Measurements from ENCODE around the gene TGFBR3.

Gene TGFBR3

GRCh38 chr1:91799159-91799558 lies 86.8 kb downstream of the TGFBR3 start:
- no peak for DNase-seq (ENCODE audit: low read depth)

- no peak for DNase-seq (ENCODE audit: low read depth)
These were observed 87.2 kb downstream of the TGFBR3 start for GRCh38 chr1:91798740-91799139.

- no peak for DNase-seq (ENCODE audit: low read depth)
These were observed 87.7 kb downstream of the TGFBR3 start for GRCh38 chr1:91798241-91798648.

- DNase-seq (ENCODE audit: low read depth): no peak
These were observed 88.8 kb downstream of the TGFBR3 start for GRCh38 chr1:91797164-91797563.

GRCh38 chr1:91796390-91796654 lies 89.6 kb downstream of the TGFBR3 start:
- no peak for DNase-seq (ENCODE audit: low read depth)

GRCh38 chr1:91795591-91796389 lies 90.2 kb downstream of the TGFBR3 start:
- no peak for DNase-seq (ENCODE audit: low read depth)

GRCh38 chr1:91793877-91794276 lies 92.1 kb downstream of the TGFBR3 start:
- DNase-seq (ENCODE audit: low read depth): no peak

GRCh38 chr1:91793189-91793588 lies 92.8 kb downstream of the TGFBR3 start:
- no peak for DNase-seq (ENCODE audit: low read depth)

GRCh38 chr1:91792489-91793071 lies 93.4 kb downstream of the TGFBR3 start:
- DNase-seq (ENCODE audit: low read depth): no peak

GRCh38 chr1:91791691-91792488 lies 94.1 kb downstream of the TGFBR3 start:
- DNase-seq (ENCODE audit: low read depth): no peak

- DNase-seq (ENCODE audit: low read depth): no peak
These were observed 94.8 kb downstream of the TGFBR3 start for GRCh38 chr1:91791103-91791502.

- no peak for DNase-seq (ENCODE audit: low read depth)
These were observed 95.6 kb downstream of the TGFBR3 start for GRCh38 chr1:91790392-91790791.

GRCh38 chr1:91789273-91789997 lies 96.5 kb downstream of the TGFBR3 start:
- no peak for DNase-seq (ENCODE audit: low read depth)

- no peak for DNase-seq (ENCODE audit: low read depth)
These were observed 98.0 kb downstream of the TGFBR3 start for GRCh38 chr1:91787919-91788318.

GRCh38 chr1:91784616-91785015 lies 101.3 kb downstream of the TGFBR3 start:
- DNase-seq (ENCODE audit: low read depth): no peak

- no peak for DNase-seq (ENCODE audit: low read depth)
These were observed 101.8 kb downstream of the TGFBR3 start for GRCh38 chr1:91784191-91784590.

- no peak for DNase-seq (ENCODE audit: low read depth)
These were observed 102.4 kb downstream of the TGFBR3 start for GRCh38 chr1:91783423-91784170.

- DNase-seq (ENCODE audit: low read depth): no peak
These were observed 103.9 kb downstream of the TGFBR3 start for GRCh38 chr1:91781901-91782622.

- DNase-seq (ENCODE audit: low read depth): no peak
These were observed 104.6 kb downstream of the TGFBR3 start for GRCh38 chr1:91781371-91781825.

GRCh38 chr1:91779548-91780021 lies 106.4 kb downstream of the TGFBR3 start:
- DNase-seq (ENCODE audit: low read depth): no peak

- no peak for DNase-seq (ENCODE audit: low read depth)
These were observed 107.0 kb downstream of the TGFBR3 start for GRCh38 chr1:91778964-91779363.
